ENCODE measurements around the gene EFR3B. TPM values are rescaled to one million over a fixed set of nuclear protein-coding genes. Genes with fewer than 3 reads are reported as not detected.

The EFR3B gene
- polyA plus RNA-seq, 1 of the 3 experiments (the other 2 are of a cell fraction) = 1.5 TPM

GRCh38 chr2:25068217-25068616, 26.3 kb downstream of the EFR3B start:
- peak; percentile 39 for DNase-seq
- ChIA-PET POLR2A (interaction anchor here (0.6 kb wide), 1 partner anchor 497 kb away, joined by 3 read pairs; no protein-coding TSS in a partner anchor), CTCF (interaction anchor here (1.0 to 1.2 kb wide), 2 partner anchors 61 to 128 kb away, joined by 3 read pairs; no protein-coding TSS in a partner anchor)
- H3K4me2 ChIP-seq = peak overlapping the region; percentile 45; the same call in 1 of the 2 replicates
- TF ChIP-seq TCF12 (IDR thresholded peaks at IDR 0.05) = peak; percentile 48; the same call in 1 of the 2 replicates
- peak; percentile 80 for TF ChIP-seq PBX3 (IDR thresholded peaks at IDR 0.05)
- peak; percentile 58 for TF ChIP-seq GATA2 (CRISPR knock-in tag; IDR thresholded peaks at IDR 0.05)
- peak in 1 of 2 experiments; percentile 52; a peak in 1 of 4 replicates for TF ChIP-seq EP300 (IDR thresholded peaks at IDR 0.05; ENCODE audit: borderline replicate concordance in 1 of 2, low read depth in 1 of 2, low read length in 1 of 2)
- no peak for TF ChIP-seq RXRA (IDR thresholded peaks at IDR 0.05; ENCODE audit: borderline replicate concordance, low read depth)
- no peaks in the 10 kb centered on the region for H3K27me3 ChIP-seq (ENCODE audit: insufficient read depth)
- peaks cover 7% of the 10 kb centered on the region for H3F3A ChIP-seq (replicated peaks; ENCODE audit: insufficient read depth)
- H3K9me2 ChIP-seq = no peaks in the 10 kb centered on the region
- H3K4me1 ChIP-seq (ENCODE audit: control insufficient read depth in 1 of 2, insufficient read depth in 2 of 2, low read depth in 1 of 2, low read length in 1 of 2) = peaks cover 3 to 16% of the 10 kb centered on the region in 2 experiments; a peak in 2 of 4 replicates
- H3K9me3 ChIP-seq = no peaks in the 10 kb centered on the region
- no peaks in the 10 kb centered on the region for H3K79me2 ChIP-seq (ENCODE audit: insufficient read depth)
- no peak overlapping the region for H3K9ac ChIP-seq
- 46% methylated on average over 5 of the region's 5 CpGs for WGBS (ENCODE audit: low lambda C conversion rate)
- no peaks in the 10 kb centered on the region for H4K20me1 ChIP-seq (ENCODE audit: insufficient read depth)
- no peaks in the 10 kb centered on the region for H3K36me3 ChIP-seq (replicated peaks in 1 of 2; ENCODE audit: control insufficient read depth in 1 of 2, insufficient read depth in 2 of 2, low read length in 1 of 2)
- no peak overlapping the region for H2AFZ ChIP-seq (ENCODE audit: low read depth)
- no peak overlapping the region for H3K4me3 ChIP-seq (ENCODE audit: low read depth in 2 of 2, low read length in 1 of 2)
- peak overlapping the region in 1 of 2 experiments; percentile 44; a peak in 2 of 4 replicates for H3K27ac ChIP-seq (ENCODE audit: low read depth in 2 of 2, low read length in 1 of 2)

DNA sequence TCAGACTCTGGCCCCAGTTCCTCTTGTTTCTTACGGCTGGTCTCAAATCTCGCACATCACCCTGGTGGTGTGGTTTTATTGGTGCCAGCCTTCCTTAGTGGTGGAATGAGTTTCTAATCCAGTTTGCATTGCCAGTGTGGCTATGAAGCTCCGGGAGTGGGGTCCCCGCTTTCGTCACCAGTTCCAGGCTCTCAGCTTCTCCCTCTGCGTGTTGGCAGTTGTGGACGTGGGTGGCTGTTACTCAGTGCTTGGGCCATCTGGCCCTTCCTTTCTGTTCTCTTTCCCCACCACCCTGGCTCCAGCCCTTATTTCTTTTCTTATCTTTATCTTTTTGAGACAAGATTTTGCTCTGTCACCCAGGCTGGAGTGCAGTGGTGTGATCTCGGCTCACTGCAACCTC, 30.1 kb downstream of the EFR3B start:
- Histone ChIP-seq H3K9ac (no peak overlapping the region), H3K36me3 (replicated peaks in 1 of 2; ENCODE audit: control insufficient read depth in 1 of 2, insufficient read depth in 2 of 2, low read length in 1 of 2) (no peaks in the 10 kb centered on the region), H3K9me2 (no peaks in the 10 kb centered on the region), H3F3A (replicated peaks; ENCODE audit: insufficient read depth) (peaks cover 7% of the 10 kb centered on the region), H4K20me1 (ENCODE audit: insufficient read depth) (peaks cover 18% of the 10 kb centered on the region; the same call in 1 of the 2 replicates), H3K27me3 (ENCODE audit: insufficient read depth) (no peaks in the 10 kb centered on the region), H3K4me2 (no peak overlapping the region), H3K79me2 (ENCODE audit: insufficient read depth) (no peaks in the 10 kb centered on the region), H3K4me3 (ENCODE audit: low read depth in 2 of 2, low read length in 1 of 2) (no peak overlapping the region), H2AFZ (ENCODE audit: low read depth) (no peak overlapping the region), H3K27ac (ENCODE audit: low read depth in 2 of 2, low read length in 1 of 2) (no peak overlapping the region), H3K4me1 (ENCODE audit: control insufficient read depth in 1 of 2, insufficient read depth in 2 of 2, low read depth in 1 of 2, low read length in 1 of 2) (peaks cover 3 to 19% of the 10 kb centered on the region in 2 experiments; a peak in 3 of 4 replicates), H3K9me3 (no peaks in the 10 kb centered on the region)
- no peak for DNase-seq
- no peak for TF ChIP-seq RAD21 (IDR thresholded peaks at IDR 0.05; ENCODE audit: low read length)
- TF ChIP-seq TAF1 (IDR thresholded peaks at IDR 0.05; ENCODE audit: borderline replicate concordance, low read depth, low read length) = no peak
- no peak for TF ChIP-seq GABPA (IDR thresholded peaks at IDR 0.05; ENCODE audit: low read depth)
- no peak for TF ChIP-seq FOSL2 (IDR thresholded peaks at IDR 0.05; ENCODE audit: borderline replicate concordance, low read depth)
- no peak for TF ChIP-seq CTCF (IDR thresholded peaks at IDR 0.05)
- no peak for TF ChIP-seq EP300 (IDR thresholded peaks at IDR 0.05; ENCODE audit: borderline replicate concordance in 1 of 2, low read depth in 1 of 2, low read length in 1 of 2)
- no peak for TF ChIP-seq SIN3A (IDR thresholded peaks at IDR 0.05; ENCODE audit: borderline replicate concordance, low read depth, low read length)
- TF ChIP-seq FOXJ3 (CRISPR knock-in tag; IDR thresholded peaks at IDR 0.05) = no peak
- ChIA-PET CTCF (interaction anchor here (0.9 to 1.6 kb wide), 4 partner anchors 7 to 290 kb away, joined by 3 to 5 read pairs (median 4); no protein-coding TSS in a partner anchor), POLR2A (no interaction called here)
- WGBS (ENCODE audit: low lambda C conversion rate) = 97% methylated on average over 8 of the region's 8 CpGs

Measured in SK-N-SH (cell line).